ENCODE data around the gene PTH1R. TPM values are rescaled to one million over a fixed set of nuclear protein-coding genes. Genes with fewer than 3 reads are reported as not detected.

PTH1R gene
- 12.9 TPM for total RNA-seq

- no peak for DNase-seq (ENCODE audit: low spot score)
These were observed at the start of gene PTH1R for GRCh38 chr3:46877406-46878125. PTH1R (plus strand) TSS chr3:46877721; CDS start chr3:46883560, 5,839 bp downstream.

- no peak for DNase-seq (ENCODE audit: low spot score)
These were observed 47.8 kb upstream of the PTH1R start for GRCh38 chr3:46829699-46830208.

GRCh38 chr3:46830801-46831200, 46.7 kb upstream of the PTH1R start:
- no peak for DNase-seq (ENCODE audit: low spot score)

- no peak for DNase-seq (ENCODE audit: low spot score)
These were observed 46.2 kb upstream of the PTH1R start for GRCh38 chr3:46831316-46831715.

- no peak for DNase-seq (ENCODE audit: low spot score)
These were observed 45.7 kb upstream of the PTH1R start for GRCh38 chr3:46831841-46832240.

GRCh38 chr3:46833346-46834300, 43.9 kb upstream of the PTH1R start:
- no peak for DNase-seq (ENCODE audit: low spot score)

- no peak for DNase-seq (ENCODE audit: low spot score)
These were observed 42.5 kb upstream of the PTH1R start for GRCh38 chr3:46835054-46835453.

- DNase-seq (ENCODE audit: low spot score) = no peak
These were observed 42.0 kb upstream of the PTH1R start for GRCh38 chr3:46835491-46835890.

GRCh38 chr3:46838301-46838700, 39.2 kb upstream of the PTH1R start:
- DNase-seq (ENCODE audit: low spot score) = no peak

GRCh38 chr3:46840491-46840890, 37.0 kb upstream of the PTH1R start:
- no peak for DNase-seq (ENCODE audit: low spot score)

GRCh38 chr3:46843508-46843907, 34.0 kb upstream of the PTH1R start:
- no peak for DNase-seq (ENCODE audit: low spot score)

GRCh38 chr3:46844397-46844796, 33.1 kb upstream of the PTH1R start:
- DNase-seq (ENCODE audit: low spot score) = no peak

- DNase-seq (ENCODE audit: low spot score) = no peak
These were observed 32.6 kb upstream of the PTH1R start for GRCh38 chr3:46844881-46845312.

GRCh38 chr3:46845397-46845859, 32.1 kb upstream of the PTH1R start:
- no peak for DNase-seq (ENCODE audit: low spot score)

GRCh38 chr3:46845860-46846623, 31.5 kb upstream of the PTH1R start:
- DNase-seq (ENCODE audit: low spot score) = peak; percentile 82

GRCh38 chr3:46846624-46847542, 30.6 kb upstream of the PTH1R start:
- DNase-seq (ENCODE audit: low spot score) = no peak

GRCh38 chr3:46847744-46848143, 29.8 kb upstream of the PTH1R start:
- no peak for DNase-seq (ENCODE audit: low spot score)

- no peak for DNase-seq (ENCODE audit: low spot score)
These were observed 29.1 kb upstream of the PTH1R start for GRCh38 chr3:46848271-46849044.

GRCh38 chr3:46849045-46849631, 28.4 kb upstream of the PTH1R start:
- DNase-seq (ENCODE audit: low spot score) = no peak

Data from ureter (tissue), 1 donor.